Measurements from ENCODE around the gene KLHL29.
"Not testable (repeated sequence)": the region's sequence is repeated elsewhere in the genome, so short reads cannot be mapped to it uniquely, and the experiment has no call there.

KLHL29 gene

GRCh38 chr2:23703037-23703582 lies 318.1 kb downstream of the KLHL29 start:
- Histone ChIP-seq H3K27ac (no peak overlapping the region), H3K4me3 (no peak overlapping the region)

- H3K4me3 ChIP-seq: no peak overlapping the region
Measured at GRCh38 chr2:23703583-23704385, 318.8 kb downstream of the KLHL29 start.

GRCh38 chr2:23705771-23706612 lies 321.0 kb downstream of the KLHL29 start:
- Histone ChIP-seq H3K4me3 (no peak overlapping the region), H3K27ac (no peak overlapping the region)

More at GRCh38 chr2:23703583-23704385, 318.8 kb downstream of the KLHL29 start:
- no peak overlapping the region for H3K27ac ChIP-seq

- H3K4me3 ChIP-seq: no peak overlapping the region
- H3K27ac ChIP-seq: no peak overlapping the region
Measured at GRCh38 chr2:23706613-23707078, 321.7 kb downstream of the KLHL29 start.

GRCh38 chr2:23707096-23707495 lies 322.1 kb downstream of the KLHL29 start:
- Histone ChIP-seq H3K27ac (no peak overlapping the region), H3K4me3 (no peak overlapping the region)

GRCh38 chr2:23708771-23709170 lies 323.8 kb downstream of the KLHL29 start:
- no peak overlapping the region for H3K27ac ChIP-seq
- H3K4me3 ChIP-seq: no peak overlapping the region

GRCh38 chr2:23709311-23709710 lies 324.3 kb downstream of the KLHL29 start:
- H3K27ac ChIP-seq: no peak overlapping the region

GRCh38 chr2:23711979-23712755 lies 327.2 kb downstream of the KLHL29 start:
- H3K4me3 ChIP-seq: no peak overlapping the region
- H3K27ac ChIP-seq: no peak overlapping the region

More at GRCh38 chr2:23709311-23709710, 324.3 kb downstream of the KLHL29 start:
- no peak overlapping the region for H3K4me3 ChIP-seq

GRCh38 chr2:23712756-23713151 lies 327.8 kb downstream of the KLHL29 start:
- no peak overlapping the region for H3K4me3 ChIP-seq
- H3K27ac ChIP-seq: no peak overlapping the region

GRCh38 chr2:23713351-23713750 lies 328.4 kb downstream of the KLHL29 start:
- Histone ChIP-seq H3K4me3 (no peak overlapping the region), H3K27ac (no peak overlapping the region)

GRCh38 chr2:23718931-23719700 lies 334.1 kb downstream of the KLHL29 start:
- Histone ChIP-seq H3K4me3 (no peak overlapping the region), H3K27ac (no peak overlapping the region)

GRCh38 chr2:23719716-23720115 lies 334.7 kb downstream of the KLHL29 start:
- no peak overlapping the region for H3K27ac ChIP-seq
- H3K4me3 ChIP-seq: no peak overlapping the region

- no peak overlapping the region for H3K4me3 ChIP-seq
- no peak overlapping the region for H3K27ac ChIP-seq
Measured at GRCh38 chr2:23720705-23721453, 335.9 kb downstream of the KLHL29 start.

- no peak overlapping the region for H3K27ac ChIP-seq
- H3K4me3 ChIP-seq: no peak overlapping the region
Measured at GRCh38 chr2:23721454-23721826, 336.5 kb downstream of the KLHL29 start.

GRCh38 chr2:23722255-23722654 lies 337.3 kb downstream of the KLHL29 start:
- H3K27ac ChIP-seq: no peak overlapping the region

GRCh38 chr2:23723029-23723428 lies 338.1 kb downstream of the KLHL29 start:
- H3K4me3 ChIP-seq, H3K27ac ChIP-seq: not testable (repeated sequence)

More at GRCh38 chr2:23722255-23722654, 337.3 kb downstream of the KLHL29 start:
- no peak overlapping the region for H3K4me3 ChIP-seq

- no peak overlapping the region for H3K4me3 ChIP-seq
- H3K27ac ChIP-seq: no peak overlapping the region
Measured at GRCh38 chr2:23734416-23734815, 349.4 kb downstream of the KLHL29 start.

GRCh38 chr2:23736783-23737182 lies 351.8 kb downstream of the KLHL29 start:
- H3K27ac ChIP-seq, H3K4me3 ChIP-seq: not testable (repeated sequence)
